Raji (cell line): Measurements from ENCODE around the gene ARHGEF1.

Experiments
- POLR2A ChIP-seq: IDR thresholded peaks from 2 replicates; pipeline ENCODE4 v1.6.1; 2011; ENCODE audit warnings: low read depth, low read length, control low read depth; ENCODE audit not compliant: insufficient read depth

ARHGEF1 gene

DNA sequence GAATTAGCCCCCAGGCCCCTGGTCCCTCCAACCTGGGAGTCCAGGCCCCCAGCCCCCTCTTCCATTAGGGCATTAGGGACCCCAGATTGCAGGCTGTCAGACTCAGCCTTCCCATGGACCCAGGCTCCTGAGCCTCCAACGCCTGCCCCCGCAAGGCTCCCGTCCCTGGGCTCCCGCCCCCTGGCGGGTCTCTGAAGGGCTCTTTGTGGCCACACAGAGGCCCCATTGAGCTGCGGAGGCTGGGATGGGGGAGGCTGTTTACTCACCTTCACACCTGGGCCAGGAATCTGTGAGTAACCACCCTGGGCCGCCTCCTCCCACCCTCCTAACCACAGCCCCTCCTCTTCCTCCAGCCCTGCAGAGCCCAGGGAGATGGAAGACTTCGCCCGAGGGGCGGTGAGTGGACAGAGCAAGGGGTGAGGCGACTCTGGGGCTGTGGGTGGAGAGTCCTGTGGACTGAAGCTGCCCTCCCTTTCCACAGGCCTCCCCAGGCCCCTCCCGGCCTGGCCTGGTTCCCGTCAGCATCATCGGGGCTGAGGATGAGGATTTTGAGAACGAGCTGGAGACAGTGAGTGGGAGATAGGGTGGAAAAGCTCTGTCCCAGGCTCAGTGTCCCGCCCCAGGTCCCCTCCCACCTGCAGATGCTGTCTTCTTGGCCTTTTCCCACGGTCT lies 4.9 kb downstream of the ARHGEF1 start:
- no peak; the same call in 1 of the 2 replicates for TF ChIP-seq POLR2A

DNA sequence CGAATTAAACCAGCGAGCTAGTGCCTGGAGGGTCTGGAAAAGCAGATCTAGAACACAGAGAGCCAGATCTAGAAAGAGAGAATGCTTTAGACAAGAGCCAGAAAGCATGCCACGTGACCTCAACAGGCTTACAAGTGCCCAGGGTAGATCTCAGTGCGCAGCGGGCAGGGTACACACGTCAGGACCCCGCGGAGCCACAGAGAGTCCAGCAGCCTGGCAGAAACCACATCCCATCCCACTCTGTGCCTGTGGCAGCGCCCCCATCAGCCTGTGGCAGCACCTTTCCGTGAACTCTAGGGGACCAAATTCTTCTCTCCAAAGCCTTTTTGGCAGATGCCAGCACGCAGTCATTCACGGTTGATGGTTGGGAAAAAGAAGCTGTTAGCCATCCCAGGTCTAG lies 5.9 kb downstream of the ARHGEF1 start:
- no peak for TF ChIP-seq POLR2A

GRCh38 chr19:41889896-41890295 lies 6.9 kb downstream of the ARHGEF1 start:
- TF ChIP-seq POLR2A = no peak

GRCh38 chr19:41890936-41891335 lies 8.0 kb downstream of the ARHGEF1 start:
- no peak for TF ChIP-seq POLR2A

DNA sequence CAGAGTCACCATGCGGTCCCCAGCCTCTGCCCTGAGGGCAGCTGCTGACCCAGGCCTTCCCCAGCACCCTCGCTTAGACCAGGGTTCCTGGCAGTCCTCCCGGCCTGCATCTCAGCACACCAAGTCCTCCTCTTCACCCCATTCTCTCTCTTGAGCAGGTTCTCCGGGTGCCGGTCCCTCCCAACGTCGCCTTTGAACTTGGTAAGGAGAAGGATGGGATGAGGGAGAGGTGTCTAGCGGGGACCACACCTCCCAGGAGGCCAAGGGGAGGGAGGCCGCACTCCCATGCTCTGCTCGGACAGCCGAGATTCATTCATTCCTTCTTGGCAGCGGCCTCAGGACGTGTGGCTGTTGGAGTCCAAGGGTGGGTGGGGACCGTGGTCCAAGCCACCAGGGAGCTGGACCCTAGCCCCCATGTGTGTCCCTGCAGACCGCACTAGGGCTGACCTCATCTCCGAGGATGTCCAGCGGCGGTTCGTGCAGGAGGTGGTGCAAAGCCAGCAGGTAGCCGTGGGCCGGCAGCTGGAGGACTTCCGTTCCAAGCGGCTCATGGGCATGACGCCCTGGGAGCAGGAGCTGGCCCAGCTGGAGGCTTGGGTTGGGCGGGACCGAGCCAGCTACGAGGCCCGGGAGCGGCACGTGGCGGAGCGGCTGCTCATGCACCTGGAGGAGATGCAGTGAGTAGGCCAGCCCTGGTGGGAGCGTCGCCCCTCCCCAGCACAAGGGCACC lies 9.4 kb downstream of the ARHGEF1 start:
- no peak for TF ChIP-seq POLR2A

DNA sequence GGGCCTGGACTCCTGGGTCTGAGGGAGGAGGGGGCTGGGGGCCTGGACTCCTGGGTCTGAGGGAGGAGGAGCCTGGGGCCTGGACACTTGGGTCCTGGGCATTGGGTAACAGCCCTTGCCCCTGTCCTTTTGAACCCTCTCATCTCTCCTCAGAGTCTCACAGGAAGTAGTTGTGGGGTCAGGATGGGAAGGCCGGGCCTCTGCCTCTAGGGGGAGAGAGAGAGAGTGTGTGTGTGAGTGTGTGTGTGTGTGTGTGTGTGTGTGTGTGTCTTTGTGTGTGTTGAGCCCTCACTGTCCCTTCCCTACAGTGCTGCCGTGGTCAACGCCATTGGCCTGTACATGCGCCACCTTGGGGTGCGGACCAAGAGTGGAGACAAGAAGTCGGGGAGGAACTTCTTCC lies 10.9 kb downstream of the ARHGEF1 start:
- TF ChIP-seq POLR2A = no peak

DNA sequence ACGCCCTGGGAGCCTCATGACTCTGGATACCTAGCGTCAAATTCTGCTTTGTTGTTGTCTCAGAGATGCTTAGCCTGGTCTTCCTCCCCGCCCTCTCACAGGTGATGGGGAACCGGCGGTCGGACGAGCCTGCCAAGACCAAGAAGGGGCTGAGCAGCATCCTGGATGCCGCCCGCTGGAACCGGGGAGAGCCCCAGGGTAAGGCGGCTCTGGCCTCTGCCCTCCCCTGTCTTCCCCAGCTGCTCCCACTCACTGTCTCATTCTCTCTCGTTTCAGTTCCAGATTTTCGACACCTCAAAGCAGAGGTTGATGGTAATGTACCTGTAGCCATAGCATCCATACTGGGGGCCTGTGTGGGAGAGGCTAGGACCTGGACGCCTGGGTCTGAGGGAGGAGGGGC lies 11.4 kb downstream of the ARHGEF1 start:
- TF ChIP-seq POLR2A = no peak

GRCh38 chr19:41895745-41896580 lies 13.0 kb downstream of the ARHGEF1 start:
- TF ChIP-seq POLR2A = no peak

DNA sequence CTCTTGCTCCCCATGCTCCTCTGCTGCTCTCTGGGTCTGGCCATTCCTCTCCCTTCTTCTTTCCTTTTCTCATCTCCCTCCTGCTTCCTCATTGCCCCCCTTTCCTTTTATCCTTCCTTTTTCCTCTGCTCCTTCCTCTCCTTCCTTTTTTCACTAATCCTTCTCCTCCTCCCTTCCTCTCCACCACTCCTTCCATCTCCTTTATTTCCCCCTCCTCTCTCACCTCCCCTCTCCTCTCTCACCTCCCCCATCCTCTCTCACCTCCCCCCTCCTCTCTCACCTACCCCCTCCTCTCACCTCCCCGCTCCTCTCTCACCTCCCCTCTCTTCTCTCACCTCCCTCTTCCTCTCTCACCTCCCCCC lies 13.6 kb downstream of the ARHGEF1 start:
- no peak for TF ChIP-seq POLR2A

GRCh38 chr19:41897181-41897580 lies 14.2 kb downstream of the ARHGEF1 start:
- no peak for TF ChIP-seq POLR2A

- no peak for TF ChIP-seq POLR2A
Observed at GRCh38 chr19:41897820-41898219, 14.8 kb downstream of the ARHGEF1 start.

GRCh38 chr19:41898235-41898634 lies 15.3 kb downstream of the ARHGEF1 start:
- no peak for TF ChIP-seq POLR2A

GRCh38 chr19:41901707-41902360 lies 18.9 kb downstream of the ARHGEF1 start:
- TF ChIP-seq POLR2A = no peak

- TF ChIP-seq POLR2A = no peak
Observed at GRCh38 chr19:41902594-41902993, 19.6 kb downstream of the ARHGEF1 start.

DNA sequence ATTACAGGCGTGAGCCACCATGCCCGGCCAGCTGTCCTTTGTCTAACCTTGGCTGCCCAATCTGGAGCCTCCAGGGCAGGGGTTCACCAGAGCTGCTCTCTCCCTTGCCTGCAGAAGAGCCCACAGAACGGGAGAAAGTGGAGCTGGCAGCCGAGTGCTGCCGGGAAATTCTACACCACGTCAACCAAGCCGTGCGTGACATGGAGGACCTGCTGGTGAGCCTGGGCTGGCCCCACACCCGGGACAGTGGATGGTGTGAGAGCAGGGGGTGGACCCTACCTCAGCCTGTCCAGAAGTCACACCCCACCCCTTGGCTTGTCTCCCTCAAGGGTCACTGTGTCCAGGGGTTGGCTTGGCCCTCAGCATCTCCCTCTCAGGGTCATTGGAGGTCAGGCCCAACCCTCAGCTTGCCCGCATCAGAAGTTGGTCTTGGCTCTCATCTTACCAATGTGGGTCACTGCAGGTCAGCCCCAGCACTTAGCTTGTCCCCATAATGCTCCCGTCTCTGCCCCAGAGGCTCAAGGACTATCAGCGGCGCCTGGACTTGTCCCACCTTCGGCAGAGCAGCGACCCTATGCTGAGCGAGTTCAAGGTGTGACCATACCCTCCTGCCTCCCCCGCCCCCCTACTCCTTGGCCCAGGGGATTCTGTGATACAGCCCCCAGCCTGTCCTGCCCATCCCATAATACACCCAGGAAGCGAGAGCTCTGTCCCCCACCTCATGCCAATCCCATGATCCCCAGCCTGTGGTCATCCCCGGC lies 20.4 kb downstream of the ARHGEF1 start:
- no peak for TF ChIP-seq POLR2A
